Measurements from ENCODE around the gene FAM111B.
A peak's percentile ranks its signal among the peaks of the same experiment; 100 is the strongest.
"Not testable (repeated sequence)": the region's sequence is repeated elsewhere in the genome, so short reads cannot be mapped to it uniquely, and the experiment has no call there.

Gene FAM111B

GRCh38 chr11:59117774-59118173, 10.7 kb downstream of the FAM111B start:
- TF ChIP-seq MAX (IDR thresholded peaks at IDR 0.05; ENCODE audit: low read depth, low read length) (no peak), MYC (IDR thresholded peaks at IDR 0.05; ENCODE audit: low read depth, low read length) (no peak), CTCF (IDR thresholded peaks at IDR 0.05; ENCODE audit: low read depth, low read length) (no peak), POLR2A (IDR thresholded peaks at IDR 0.05; ENCODE audit: extremely low read depth, insufficient read length) (no peak)
- no peak overlapping the region for H3K4me3 ChIP-seq (ENCODE audit: low read depth, low read length)
- DNase-seq (ENCODE audit: low read depth) = no peak

GRCh38 chr11:59119826-59120225, 12.8 kb downstream of the FAM111B start:
- no peak overlapping the region for H3K4me3 ChIP-seq (ENCODE audit: low read depth, low read length)
- no peak for DNase-seq (ENCODE audit: low read depth)
- TF ChIP-seq MYC (IDR thresholded peaks at IDR 0.05; ENCODE audit: low read depth, low read length) (no peak), POLR2A (IDR thresholded peaks at IDR 0.05; ENCODE audit: extremely low read depth, insufficient read length) (no peak), CTCF (IDR thresholded peaks at IDR 0.05; ENCODE audit: low read depth, low read length) (no peak), MAX (IDR thresholded peaks at IDR 0.05; ENCODE audit: low read depth, low read length) (no peak)

GRCh38 chr11:59135648-59136461, 28.8 kb downstream of the FAM111B start:
- TF ChIP-seq MYC (IDR thresholded peaks at IDR 0.05; ENCODE audit: low read depth, low read length) (no peak), POLR2A (IDR thresholded peaks at IDR 0.05; ENCODE audit: extremely low read depth, insufficient read length) (no peak), CTCF (IDR thresholded peaks at IDR 0.05; ENCODE audit: low read depth, low read length) (peak; percentile 99)
- peak overlapping the region; percentile 17 for H3K4me3 ChIP-seq (ENCODE audit: low read depth, low read length)
- DNase-seq (ENCODE audit: low read depth) = peak; percentile 85

- DNase-seq (ENCODE audit: low read depth); H3K4me3 ChIP-seq (ENCODE audit: low read depth, low read length): not testable (repeated sequence)
Observed at GRCh38 chr11:59136551-59136950, 29.5 kb downstream of the FAM111B start.

- DNase-seq (ENCODE audit: low read depth) = no peak
- no peak for TF ChIP-seq POLR2A (IDR thresholded peaks at IDR 0.05; ENCODE audit: extremely low read depth, insufficient read length)
- no peak for TF ChIP-seq MAX (IDR thresholded peaks at IDR 0.05; ENCODE audit: low read depth, low read length)
- no peak for TF ChIP-seq CTCF (IDR thresholded peaks at IDR 0.05; ENCODE audit: low read depth, low read length)
- TF ChIP-seq MYC (IDR thresholded peaks at IDR 0.05; ENCODE audit: low read depth, low read length) = no peak
- H3K4me3 ChIP-seq (ENCODE audit: low read depth, low read length) = no peak overlapping the region
Observed at GRCh38 chr11:59137190-59137589, 30.2 kb downstream of the FAM111B start.

- no peak overlapping the region for H3K4me3 ChIP-seq (ENCODE audit: low read depth, low read length)
- TF ChIP-seq MYC (IDR thresholded peaks at IDR 0.05; ENCODE audit: low read depth, low read length) (no peak), CTCF (IDR thresholded peaks at IDR 0.05; ENCODE audit: low read depth, low read length) (no peak), POLR2A (IDR thresholded peaks at IDR 0.05; ENCODE audit: extremely low read depth, insufficient read length) (no peak), MAX (IDR thresholded peaks at IDR 0.05; ENCODE audit: low read depth, low read length) (no peak)
- peak; percentile 5 for DNase-seq (ENCODE audit: low read depth)
Observed at GRCh38 chr11:59138643-59139042, 31.6 kb downstream of the FAM111B start.

Data from NB4 (cell line).